HG03280 (cell line): ENCODE results near the gene CLSTN2.

ENCODE experiments used
- ATAC-seq: cut with Tn5 transposase; IDR thresholded peaks from one replicate; pipeline ENCODE4 v1.9.1; 2021; ENCODE audit warnings: mild to moderate bottlenecking, moderate library complexity; ENCODE audit not compliant: unreplicated experiment

Gene CLSTN2

GRCh38 chr3:140268610-140269009 lies 333.6 kb downstream of the CLSTN2 start:
- no peak for ATAC-seq

GRCh38 chr3:140270329-140270728 lies 335.3 kb downstream of the CLSTN2 start:
- no peak for ATAC-seq

- ATAC-seq = no peak
Observed at GRCh38 chr3:140273542-140274195, 338.7 kb downstream of the CLSTN2 start.

- ATAC-seq = no peak
Observed at GRCh38 chr3:140274429-140274828, 339.4 kb downstream of the CLSTN2 start.

GRCh38 chr3:140276703-140277102 lies 341.7 kb downstream of the CLSTN2 start:
- ATAC-seq = no peak

- ATAC-seq = no peak
Observed at GRCh38 chr3:140277886-140278285, 342.9 kb downstream of the CLSTN2 start.

- no peak for ATAC-seq
Observed at GRCh38 chr3:140284372-140284771, 349.4 kb downstream of the CLSTN2 start.

- no peak for ATAC-seq
Observed at GRCh38 chr3:140285380-140285779, 350.4 kb downstream of the CLSTN2 start.

- no peak for ATAC-seq
Observed at GRCh38 chr3:140288595-140288994, 353.6 kb downstream of the CLSTN2 start.

- ATAC-seq = no peak
Observed at GRCh38 chr3:140290105-140290504, 355.1 kb downstream of the CLSTN2 start.

- ATAC-seq = no peak
Observed at GRCh38 chr3:140292170-140292569, 357.2 kb downstream of the CLSTN2 start.

GRCh38 chr3:140292684-140293083 lies 357.7 kb downstream of the CLSTN2 start:
- no peak for ATAC-seq

GRCh38 chr3:140294058-140294457 lies 359.1 kb downstream of the CLSTN2 start:
- no peak for ATAC-seq

- ATAC-seq = no peak
Observed at GRCh38 chr3:140296796-140297352, 361.9 kb downstream of the CLSTN2 start.

GRCh38 chr3:140298043-140298442 lies 363.1 kb downstream of the CLSTN2 start:
- no peak for ATAC-seq

- ATAC-seq = no peak
Observed at GRCh38 chr3:140298569-140299070, 363.6 kb downstream of the CLSTN2 start.

GRCh38 chr3:140303875-140304274 lies 368.9 kb downstream of the CLSTN2 start:
- ATAC-seq = no peak

- ATAC-seq = no peak
Observed at GRCh38 chr3:140308535-140308934, 373.6 kb downstream of the CLSTN2 start.

- ATAC-seq = no peak
Observed at GRCh38 chr3:140311428-140311827, 376.4 kb downstream of the CLSTN2 start.

- ATAC-seq = no peak
Observed at GRCh38 chr3:140315955-140316354, 381.0 kb downstream of the CLSTN2 start.

GRCh38 chr3:140316466-140316865 lies 381.5 kb downstream of the CLSTN2 start:
- no peak for ATAC-seq

- no peak for ATAC-seq
Observed at GRCh38 chr3:140316868-140317400, 381.9 kb downstream of the CLSTN2 start.
